Measurements from ENCODE around the gene NCKAP5.
"Not testable (repeated sequence)": the region's sequence is repeated elsewhere in the genome, so short reads cannot be mapped to it uniquely, and the experiment has no call there.

Gene NCKAP5

GRCh38 chr2:132876745-132877391 lies 691.4 kb downstream of the NCKAP5 start:
- no peak for DNase-seq (ENCODE audit: low read depth in 2 of 2)

DNA sequence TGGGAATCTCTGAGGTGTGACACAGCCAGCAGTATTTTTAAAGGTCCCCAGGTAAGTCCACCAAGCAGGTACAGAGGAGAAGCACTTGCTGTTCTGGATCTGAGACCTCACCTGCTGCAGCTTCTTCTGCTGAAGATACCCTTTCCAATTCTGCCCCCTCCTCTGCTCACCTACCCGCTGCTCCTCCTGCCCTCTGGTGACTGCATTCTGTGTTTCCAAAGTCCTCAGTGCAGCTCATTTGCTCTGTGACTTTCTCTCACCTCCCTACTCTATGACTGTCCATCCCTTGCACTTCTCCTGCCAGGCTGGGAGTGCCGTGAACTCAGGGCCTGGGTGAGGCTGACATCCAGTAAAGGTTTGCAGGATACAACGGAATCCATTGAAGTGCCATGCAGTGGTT lies 693.1 kb downstream of the NCKAP5 start:
- DNase-seq (ENCODE audit: low read depth in 2 of 2): no peak

- DNase-seq (ENCODE audit: low read depth in 2 of 2): no peak
Measured at GRCh38 chr2:132873738-132874137, 694.5 kb downstream of the NCKAP5 start.

GRCh38 chr2:132871831-132872230 lies 696.4 kb downstream of the NCKAP5 start:
- DNase-seq (ENCODE audit: low read depth in 2 of 2): no peak

DNA sequence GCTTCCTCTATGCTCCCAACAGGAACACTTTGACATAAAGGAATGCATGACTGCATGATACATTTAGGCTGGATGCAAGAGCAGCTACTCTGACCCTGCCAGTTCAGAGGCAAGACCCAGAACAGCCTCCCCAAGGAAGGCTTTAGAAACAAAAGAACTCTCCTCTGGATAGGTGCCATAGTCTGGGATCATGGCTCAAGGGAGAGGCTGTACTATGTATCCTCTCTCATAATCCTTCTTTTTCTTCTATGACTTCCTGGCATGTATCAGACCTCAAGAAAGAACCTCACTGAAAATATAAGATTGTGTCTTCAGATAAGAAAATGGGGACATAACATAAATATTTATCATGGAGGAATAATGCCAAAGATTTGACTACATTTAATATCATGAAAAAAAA lies 704.3 kb downstream of the NCKAP5 start:
- DNase-seq (ENCODE audit: low read depth in 2 of 2): no peak

DNA sequence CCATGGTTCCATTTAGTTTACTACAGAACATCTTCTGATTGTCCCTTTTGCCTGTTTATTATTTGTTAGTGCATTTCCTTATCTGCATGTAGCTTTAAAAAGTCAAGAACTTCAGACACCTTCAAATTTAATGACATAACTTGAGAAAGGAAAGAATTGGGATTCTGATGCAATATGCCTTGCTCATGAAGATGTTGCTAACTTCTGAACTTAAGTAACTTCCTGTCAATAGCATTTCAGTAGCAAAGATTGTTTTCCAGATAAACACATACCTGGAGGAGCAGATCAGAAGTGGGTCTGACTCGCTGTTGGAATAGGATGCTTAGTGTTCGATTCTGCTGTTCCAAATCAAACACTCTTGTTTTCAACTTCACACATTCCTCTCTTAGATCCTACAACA lies 708.0 kb downstream of the NCKAP5 start:
- no peak for DNase-seq (ENCODE audit: low read depth in 2 of 2)

DNA sequence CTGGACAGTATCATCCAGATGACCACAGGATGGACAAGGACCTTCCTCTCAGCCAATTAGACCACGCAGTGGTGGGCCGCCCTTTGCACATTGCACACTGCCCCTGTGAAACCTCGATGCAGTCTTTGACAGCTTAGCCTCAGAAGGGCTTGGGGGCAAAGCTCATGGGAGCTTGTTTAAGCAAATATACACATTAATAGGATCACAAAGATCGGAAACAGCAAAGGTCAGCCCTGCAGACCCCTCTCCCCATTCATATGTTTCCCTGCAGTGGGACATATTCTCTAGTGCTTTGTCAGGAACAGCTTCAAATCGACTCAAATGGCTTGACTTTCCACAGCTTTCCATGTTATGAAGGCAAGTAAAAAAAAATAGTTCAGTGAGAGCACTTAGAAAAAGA lies 708.7 kb downstream of the NCKAP5 start:
- no peak for DNase-seq (ENCODE audit: low read depth in 2 of 2)

DNA sequence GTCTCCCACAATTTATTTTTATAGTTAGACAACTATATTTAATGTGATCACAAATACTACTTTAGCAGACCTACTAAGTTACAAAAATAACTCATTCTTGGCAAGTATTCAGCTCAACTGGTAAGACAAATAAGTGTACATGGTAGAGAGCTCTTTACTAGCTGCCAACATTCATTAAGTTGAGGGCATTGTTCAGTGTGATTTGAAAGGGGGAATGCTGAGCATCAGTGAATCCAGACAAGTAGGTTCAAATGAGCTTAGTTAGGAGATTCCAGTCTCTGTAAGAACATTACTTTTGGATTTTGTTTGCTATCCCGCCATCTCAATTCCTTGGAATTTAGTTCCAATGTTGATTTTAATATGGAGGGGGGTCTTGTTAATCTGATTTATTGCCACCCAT lies 710.9 kb downstream of the NCKAP5 start:
- no peak for DNase-seq (ENCODE audit: low read depth in 2 of 2)

GRCh38 chr2:132850688-132851087 lies 717.6 kb downstream of the NCKAP5 start:
- DNase-seq (ENCODE audit: low read depth in 2 of 2): no peak

GRCh38 chr2:132849118-132849517 lies 719.1 kb downstream of the NCKAP5 start:
- no peak for DNase-seq (ENCODE audit: low read depth in 2 of 2)

DNA sequence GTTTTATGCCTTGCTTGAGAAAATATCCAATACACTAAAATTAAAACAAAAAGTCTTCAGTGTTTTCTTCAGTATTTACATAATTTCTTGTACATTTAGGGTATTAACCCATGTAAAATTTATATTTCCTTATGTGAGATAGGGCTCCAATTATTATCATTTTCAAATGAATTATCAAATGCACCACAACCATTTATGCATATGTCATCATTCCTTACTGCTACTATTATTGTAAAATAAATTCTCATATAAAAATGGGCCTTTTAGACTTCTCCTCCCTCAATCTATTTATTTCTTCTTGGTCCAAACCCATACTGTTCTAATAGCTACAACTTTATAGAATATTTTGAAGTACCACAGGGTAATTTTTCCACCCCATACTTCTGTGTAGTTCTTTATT lies 722.9 kb downstream of the NCKAP5 start:
- DNase-seq (ENCODE audit: low read depth in 2 of 2): no peak

DNA sequence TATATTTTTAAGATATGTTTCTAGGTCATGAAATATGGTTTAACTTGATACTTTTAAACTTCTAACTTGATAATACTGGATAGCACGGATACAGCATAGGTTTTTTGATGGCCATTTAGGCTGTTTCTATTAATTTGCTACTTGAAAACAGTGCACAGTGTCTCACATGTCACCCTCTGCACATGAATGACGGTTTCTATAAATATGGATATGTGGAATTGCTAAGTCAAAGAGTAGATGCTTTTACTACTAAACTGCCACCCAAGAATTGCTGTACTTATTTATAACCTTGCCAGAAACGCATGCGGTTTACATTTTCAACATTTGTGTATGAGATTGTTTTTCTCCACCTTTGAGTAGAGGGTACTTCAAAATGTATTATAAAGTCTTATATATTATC lies 723.7 kb downstream of the NCKAP5 start:
- DNase-seq (ENCODE audit: low read depth in 2 of 2): no peak

DNA sequence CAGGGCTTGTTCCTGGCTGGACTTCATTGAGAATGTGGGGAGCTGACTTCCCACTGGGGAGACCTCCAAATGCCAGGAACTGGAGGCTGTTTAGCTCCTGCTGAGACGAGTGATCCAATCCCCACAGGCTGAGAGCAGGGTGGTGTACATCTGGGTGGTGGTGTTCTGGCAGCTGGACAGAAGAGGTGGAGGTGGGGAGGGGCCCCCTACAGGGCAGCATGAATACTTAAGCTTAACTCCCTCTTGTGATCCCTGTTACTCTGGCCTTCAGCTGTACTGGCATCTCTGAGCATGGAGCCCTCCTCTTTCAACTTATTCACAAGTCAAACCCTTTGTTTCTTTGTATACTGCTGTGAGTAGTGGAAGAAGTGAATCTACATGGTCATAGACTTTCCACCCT lies 730.5 kb downstream of the NCKAP5 start:
- no peak for DNase-seq (ENCODE audit: low read depth in 2 of 2)

DNA sequence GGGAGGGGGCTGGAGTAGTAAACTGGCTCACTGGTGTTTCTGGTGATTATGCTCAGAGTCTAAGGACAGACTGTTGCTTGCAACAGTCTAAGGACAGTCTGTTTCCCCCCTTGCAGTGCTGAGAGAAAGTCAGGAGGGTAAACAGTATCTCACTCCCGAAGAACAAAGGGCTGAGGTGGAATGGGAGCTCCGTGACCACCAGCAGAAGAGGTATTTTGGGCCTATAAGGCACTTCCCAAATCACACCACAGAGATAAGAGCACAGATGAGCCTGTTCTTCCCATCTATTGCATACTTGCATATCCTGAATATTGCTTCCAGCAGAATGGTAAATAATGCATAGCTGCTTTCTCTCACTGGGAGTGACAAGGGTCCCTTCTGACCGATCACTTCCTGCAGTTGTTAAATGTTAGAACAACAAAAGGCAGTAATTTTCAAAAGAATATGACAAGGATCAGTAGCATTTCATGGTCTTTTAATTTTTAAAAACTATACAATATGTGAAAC lies 737.9 kb downstream of the NCKAP5 start:
- DNase-seq (ENCODE audit: low read depth in 2 of 2): no peak

DNA sequence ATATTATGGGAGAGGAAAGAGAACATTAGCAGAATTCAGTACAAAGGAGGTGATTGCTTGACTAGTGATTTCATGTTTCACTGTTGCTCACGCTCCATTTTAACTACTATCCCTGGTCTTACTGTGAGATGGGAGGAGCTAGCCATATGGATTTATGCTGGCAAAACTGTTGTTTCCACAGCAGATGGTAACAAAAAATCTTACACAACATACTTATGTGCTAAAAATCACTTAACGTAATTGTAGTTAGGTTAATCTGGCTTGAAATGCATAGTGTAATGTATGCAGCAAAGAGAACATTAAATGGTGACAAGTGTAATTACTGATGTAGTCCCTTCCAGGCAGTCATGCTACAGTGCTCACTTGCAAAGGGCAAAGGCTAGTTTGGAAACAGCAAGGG lies 742.7 kb downstream of the NCKAP5 start:
- no peak for DNase-seq (ENCODE audit: low read depth in 2 of 2)

DNA sequence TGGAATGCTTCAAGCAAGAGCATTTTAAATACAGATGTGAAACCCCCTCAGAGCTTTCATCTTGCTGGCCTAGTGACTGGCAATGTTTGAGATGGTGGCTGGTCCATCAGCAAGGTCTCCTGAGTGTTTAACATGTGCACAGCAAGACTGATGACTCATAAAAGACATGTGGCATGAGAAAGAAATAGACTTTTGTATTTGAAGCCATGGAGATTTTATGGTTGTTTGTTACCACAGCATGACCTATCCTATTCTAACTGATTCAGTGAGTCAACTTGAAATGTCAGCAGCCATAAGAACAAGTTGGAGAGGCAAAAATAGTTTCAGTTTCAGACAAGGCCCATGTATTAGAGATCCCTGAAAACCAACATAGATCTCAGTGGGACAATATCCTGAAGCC lies 743.5 kb downstream of the NCKAP5 start:
- no peak for DNase-seq (ENCODE audit: low read depth in 2 of 2)

DNA sequence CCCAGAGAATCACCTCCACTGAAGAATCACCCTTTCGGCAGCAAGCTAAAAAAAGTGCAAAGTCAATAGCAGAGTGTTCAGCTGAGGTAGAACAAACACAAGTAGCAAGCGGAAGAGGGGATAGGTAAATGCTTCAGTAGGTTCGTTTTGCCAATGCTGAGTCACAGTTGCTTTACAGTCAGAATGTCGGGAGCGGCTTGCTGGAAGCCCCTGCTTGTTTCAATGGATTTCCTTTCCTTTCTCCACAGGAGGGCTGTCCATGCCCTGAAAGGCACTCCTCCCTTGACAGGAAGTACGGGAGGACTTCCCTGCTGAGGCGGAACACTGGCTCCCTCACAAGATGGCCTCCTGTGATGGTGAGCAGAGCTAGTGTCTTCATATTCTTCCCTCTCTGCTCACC lies 752.0 kb downstream of the NCKAP5 start:
- DNase-seq (ENCODE audit: low read depth in 2 of 2): no peak

DNA sequence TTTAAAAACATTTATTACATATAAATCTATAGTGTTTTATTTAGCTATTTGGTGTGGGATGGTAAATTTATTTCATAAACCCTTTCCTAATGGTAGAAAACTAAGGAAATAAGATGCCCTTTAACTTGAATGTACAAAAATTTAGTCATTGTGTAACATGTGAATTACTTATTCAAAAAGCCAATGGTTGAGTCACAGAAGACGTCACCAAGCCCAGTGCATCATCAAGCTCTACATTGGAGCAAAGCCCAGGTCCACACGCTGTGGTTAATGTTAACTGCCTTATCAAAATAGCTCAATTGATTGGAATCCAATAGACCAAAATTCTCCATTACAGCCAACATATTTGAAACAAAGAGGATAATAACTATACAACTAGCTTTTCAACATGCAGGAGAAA lies 752.7 kb downstream of the NCKAP5 start:
- no peak for DNase-seq (ENCODE audit: low read depth in 2 of 2)

DNA sequence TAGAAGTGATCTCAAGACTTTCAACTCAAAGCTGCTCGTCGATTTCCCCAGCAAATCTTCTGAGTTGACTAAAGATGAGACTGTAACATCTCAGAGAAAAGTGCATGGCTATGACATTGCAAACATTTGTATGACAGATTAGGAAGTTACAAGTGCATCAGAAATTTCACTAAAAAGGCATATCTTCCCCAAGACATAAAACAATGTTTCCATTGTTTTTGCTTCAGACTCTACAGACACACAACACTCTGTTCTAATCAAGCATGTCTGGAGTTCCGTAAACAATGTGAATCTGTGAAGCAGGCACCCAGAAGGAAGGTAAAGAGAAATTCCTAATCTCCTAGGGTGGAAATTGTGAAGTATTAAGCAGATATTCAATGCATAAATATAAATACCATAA lies 753.6 kb downstream of the NCKAP5 start:
- DNase-seq (ENCODE audit: low read depth in 2 of 2): no peak

DNA sequence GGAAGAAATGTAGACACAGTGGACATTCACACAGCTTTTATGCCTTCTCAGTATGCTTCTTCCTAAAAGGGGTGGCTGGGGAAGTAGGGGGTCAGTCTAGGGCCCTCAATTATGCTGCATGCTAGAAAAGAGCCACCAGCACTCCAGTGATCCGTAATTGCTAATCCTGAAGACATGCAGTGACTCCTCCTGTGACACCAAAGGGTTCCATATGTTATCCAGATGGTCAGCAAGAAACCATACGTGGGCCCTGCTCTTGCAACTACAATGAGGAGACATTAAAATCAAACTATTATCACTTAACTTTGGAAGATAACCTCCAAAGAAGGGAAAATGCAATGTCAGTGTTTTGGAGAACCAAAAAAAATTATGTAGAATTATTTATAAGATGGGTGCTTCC lies 754.8 kb downstream of the NCKAP5 start:
- DNase-seq (ENCODE audit: low read depth in 2 of 2): no peak

GRCh38 chr2:132811148-132811915 lies 756.9 kb downstream of the NCKAP5 start:
- no peak for DNase-seq (ENCODE audit: low read depth in 2 of 2)

GRCh38 chr2:132809962-132810361 lies 758.3 kb downstream of the NCKAP5 start:
- not testable (repeated sequence) for DNase-seq (ENCODE audit: low read depth in 2 of 2)

DNA sequence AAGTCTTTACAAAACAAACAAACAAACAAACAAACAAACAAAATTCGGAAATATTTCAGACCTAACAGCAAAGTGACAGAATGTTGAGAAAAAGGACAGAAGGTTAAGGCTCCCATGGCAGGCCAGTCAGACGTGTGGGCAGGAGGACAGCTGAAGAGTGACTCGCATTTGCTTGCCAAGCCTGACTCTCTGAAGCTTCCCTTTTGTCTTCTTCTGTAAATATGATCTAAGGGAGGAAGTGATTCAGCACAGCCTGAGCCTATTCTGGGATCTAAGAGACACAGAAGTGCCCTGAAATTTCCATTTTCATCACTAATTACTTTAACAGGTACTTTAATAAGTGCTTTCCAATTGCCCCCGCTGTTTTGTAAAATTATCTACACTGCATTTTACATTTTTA lies 764.2 kb downstream of the NCKAP5 start:
- DNase-seq (ENCODE audit: low read depth in 2 of 2): no peak

Data from stimulated activated CD4-positive, alpha-beta T cell treated with anti-CD3 and anti-CD28 coated beads, Interleukin-4, amount 100 ng/mL, for 48 hours (primary cell).